Measurements from ENCODE around the gene ELL2.
"Not testable (repeated sequence)": the region's sequence is repeated elsewhere in the genome, so short reads cannot be mapped to it uniquely, and the experiment has no call there.

Gene ELL2

GRCh38 chr5:95839658-95840057, 122.0 kb downstream of the ELL2 start:
- ATAC-seq (replicated peaks) (no peak), DNase-seq (no peak)
- Mint-ChIP-seq H3K27me3 (no peaks in the 10 kb centered on the region), H3K4me3 (no peak overlapping the region), H3K27ac (no peak overlapping the region), H3K4me1 (ENCODE audit: low read depth in 2 of 2) (peaks cover 25 to 33% of the 10 kb centered on the region in 2 donors), H3K36me3 (ENCODE audit: insufficient read depth) (peaks cover 6% of the 10 kb centered on the region), H3K9me3 (no peaks in the 10 kb centered on the region)

- no peak for ATAC-seq (replicated peaks)
- Mint-ChIP-seq H3K9me3 (no peaks in the 10 kb centered on the region), H3K36me3 (ENCODE audit: insufficient read depth) (peaks cover 11% of the 10 kb centered on the region), H3K27me3 (no peaks in the 10 kb centered on the region), H3K27ac (peak overlapping the region in 1 of 2 donors; percentile 39), H3K4me1 (ENCODE audit: low read depth in 2 of 2) (peaks cover 32 to 44% of the 10 kb centered on the region in 2 donors), H3K4me3 (no peak overlapping the region)
- DNase-seq, result no peak
These were observed 123.1 kb downstream of the ELL2 start for GRCh38 chr5:95838556-95838955.

- Mint-ChIP-seq H3K36me3 (ENCODE audit: insufficient read depth) (peaks cover 8% of the 10 kb centered on the region), H3K4me3 (no peak overlapping the region), H3K9me3 (no peaks in the 10 kb centered on the region), H3K27ac (peak overlapping the region in 1 of 2 donors; percentile 96), H3K4me1 (ENCODE audit: low read depth in 2 of 2) (peaks cover 29 to 41% of the 10 kb centered on the region in 2 donors), H3K27me3 (no peaks in the 10 kb centered on the region)
- ATAC-seq (replicated peaks), result no peak
- no peak for DNase-seq
These were observed 123.6 kb downstream of the ELL2 start for GRCh38 chr5:95838001-95838520.

- Mint-ChIP-seq H3K27ac (peak overlapping the region in 1 of 2 donors; percentile 96), H3K36me3 (ENCODE audit: insufficient read depth) (peaks cover 8% of the 10 kb centered on the region), H3K9me3 (no peaks in the 10 kb centered on the region), H3K27me3 (no peaks in the 10 kb centered on the region), H3K4me1 (ENCODE audit: low read depth in 2 of 2) (peaks cover 29 to 41% of the 10 kb centered on the region in 2 donors), H3K4me3 (no peak overlapping the region)
- ATAC-seq (replicated peaks), result no peak
- no peak for DNase-seq
These were observed 124.2 kb downstream of the ELL2 start for GRCh38 chr5:95837492-95837891.

- ATAC-seq (replicated peaks); H3K9me3 Mint-ChIP-seq; DNase-seq; H3K36me3 Mint-ChIP-seq (ENCODE audit: insufficient read depth); H3K27me3 Mint-ChIP-seq: not testable (repeated sequence)
- Mint-ChIP-seq H3K4me3 (peak overlapping the region; percentile 8 to 85), H3K4me1 (ENCODE audit: low read depth in 2 of 2) (peaks cover 33 to 38% of the 10 kb centered on the region in 2 donors), H3K27ac (peak overlapping the region in 1 of 2 donors; percentile 96)
These were observed 124.7 kb downstream of the ELL2 start for GRCh38 chr5:95836971-95837370.

GRCh38 chr5:95836544-95836943, 125.1 kb downstream of the ELL2 start:
- Mint-ChIP-seq H3K27ac (peak overlapping the region; percentile 96), H3K27me3 (no peaks in the 10 kb centered on the region), H3K9me3 (no peaks in the 10 kb centered on the region), H3K4me3 (peak overlapping the region; percentile 80 to 85), H3K36me3 (ENCODE audit: insufficient read depth) (peaks cover 8% of the 10 kb centered on the region), H3K4me1 (ENCODE audit: low read depth in 2 of 2) (peaks cover 33 to 38% of the 10 kb centered on the region in 2 donors)
- no peak for DNase-seq
- ATAC-seq (replicated peaks), result no peak

- DNase-seq, result no peak
- H3K27ac Mint-ChIP-seq, result peak overlapping the region; percentile 96
- peak overlapping the region; percentile 80 to 85 for H3K4me3 Mint-ChIP-seq
- H3K9me3 Mint-ChIP-seq, result no peaks in the 10 kb centered on the region
- H3K27me3 Mint-ChIP-seq, result no peaks in the 10 kb centered on the region
- H3K36me3 Mint-ChIP-seq (ENCODE audit: insufficient read depth), result peaks cover 8% of the 10 kb centered on the region
- ATAC-seq (replicated peaks), result peak; percentile 20
- H3K4me1 Mint-ChIP-seq (ENCODE audit: low read depth in 2 of 2), result peaks cover 33 to 38% of the 10 kb centered on the region in 2 donors
These were observed 125.8 kb downstream of the ELL2 start for GRCh38 chr5:95835682-95836385.

Data from effector memory CD8-positive, alpha-beta T cell (primary cell).